ENCODE measurements around the gene TMEM260.

Gene TMEM260

GRCh38 chr14:56649382-56649781 lies 69.8 kb downstream of the TMEM260 start:
- no peak overlapping the region for H2AFZ ChIP-seq (ENCODE audit: low read length, unreplicated experiment)
- H3K4me1 ChIP-seq (ENCODE audit: control insufficient read depth, insufficient read depth, low read length, unreplicated experiment), result no peaks in the 10 kb centered on the region
- H3K36me3 ChIP-seq (ENCODE audit: insufficient read depth, low read length), result no peaks in the 10 kb centered on the region
- H3K4me3 ChIP-seq (ENCODE audit: low read depth, low read length), result no peak overlapping the region
- no peaks in the 10 kb centered on the region for H3K79me2 ChIP-seq (ENCODE audit: control insufficient read depth, insufficient read depth, low read length, unreplicated experiment)
- H3K27ac ChIP-seq (ENCODE audit: low read depth, low read length), result no peak overlapping the region
- no peaks in the 10 kb centered on the region for H3K27me3 ChIP-seq (ENCODE audit: insufficient read depth, low read length)

GRCh38 chr14:56650048-56650447 lies 70.5 kb downstream of the TMEM260 start:
- H3K4me1 ChIP-seq (ENCODE audit: control insufficient read depth, insufficient read depth, low read length, unreplicated experiment), result no peaks in the 10 kb centered on the region
- H3K27ac ChIP-seq (ENCODE audit: low read depth, low read length), result no peak overlapping the region
- H3K79me2 ChIP-seq (ENCODE audit: control insufficient read depth, insufficient read depth, low read length, unreplicated experiment), result no peaks in the 10 kb centered on the region
- H3K4me3 ChIP-seq (ENCODE audit: low read depth, low read length), result no peak overlapping the region
- H3K36me3 ChIP-seq (ENCODE audit: insufficient read depth, low read length), result no peaks in the 10 kb centered on the region
- no peaks in the 10 kb centered on the region for H3K27me3 ChIP-seq (ENCODE audit: insufficient read depth, low read length)
- no peak overlapping the region for H2AFZ ChIP-seq (ENCODE audit: low read length, unreplicated experiment)

GRCh38 chr14:56650979-56651378 lies 71.4 kb downstream of the TMEM260 start:
- Histone ChIP-seq H3K4me3 (ENCODE audit: low read depth, low read length) (no peak overlapping the region), H3K4me1 (ENCODE audit: control insufficient read depth, insufficient read depth, low read length, unreplicated experiment) (no peaks in the 10 kb centered on the region), H3K36me3 (ENCODE audit: insufficient read depth, low read length) (no peaks in the 10 kb centered on the region), H3K27ac (ENCODE audit: low read depth, low read length) (no peak overlapping the region), H3K79me2 (ENCODE audit: control insufficient read depth, insufficient read depth, low read length, unreplicated experiment) (no peaks in the 10 kb centered on the region), H2AFZ (ENCODE audit: low read length, unreplicated experiment) (no peak overlapping the region), H3K27me3 (ENCODE audit: insufficient read depth, low read length) (no peaks in the 10 kb centered on the region)

GRCh38 chr14:56657604-56658003 lies 78.0 kb downstream of the TMEM260 start:
- H3K27me3 ChIP-seq (ENCODE audit: insufficient read depth, low read length), result peaks cover 22% of the 10 kb centered on the region
- H3K4me1 ChIP-seq (ENCODE audit: control insufficient read depth, insufficient read depth, low read length, unreplicated experiment), result no peaks in the 10 kb centered on the region
- H3K4me3 ChIP-seq (ENCODE audit: low read depth, low read length), result no peak overlapping the region
- H2AFZ ChIP-seq (ENCODE audit: low read length, unreplicated experiment), result no peak overlapping the region
- no peaks in the 10 kb centered on the region for H3K79me2 ChIP-seq (ENCODE audit: control insufficient read depth, insufficient read depth, low read length, unreplicated experiment)
- no peaks in the 10 kb centered on the region for H3K36me3 ChIP-seq (ENCODE audit: insufficient read depth, low read length)
- H3K27ac ChIP-seq (ENCODE audit: low read depth, low read length), result no peak overlapping the region

- H3K36me3 ChIP-seq (ENCODE audit: insufficient read depth, low read length), result no peaks in the 10 kb centered on the region
- H3K4me1 ChIP-seq (ENCODE audit: control insufficient read depth, insufficient read depth, low read length, unreplicated experiment), result no peaks in the 10 kb centered on the region
- no peak overlapping the region for H3K4me3 ChIP-seq (ENCODE audit: low read depth, low read length)
- no peaks in the 10 kb centered on the region for H3K79me2 ChIP-seq (ENCODE audit: control insufficient read depth, insufficient read depth, low read length, unreplicated experiment)
- no peak overlapping the region for H3K27ac ChIP-seq (ENCODE audit: low read depth, low read length)
- H3K27me3 ChIP-seq (ENCODE audit: insufficient read depth, low read length), result peaks cover 37% of the 10 kb centered on the region
- H2AFZ ChIP-seq (ENCODE audit: low read length, unreplicated experiment), result no peak overlapping the region
These were observed 79.8 kb downstream of the TMEM260 start for GRCh38 chr14:56659378-56659777.

- Histone ChIP-seq H3K4me3 (ENCODE audit: low read depth, low read length) (no peak overlapping the region), H3K27me3 (ENCODE audit: insufficient read depth, low read length) (peaks cover 40% of the 10 kb centered on the region), H2AFZ (ENCODE audit: low read length, unreplicated experiment) (no peak overlapping the region), H3K36me3 (ENCODE audit: insufficient read depth, low read length) (no peaks in the 10 kb centered on the region), H3K79me2 (ENCODE audit: control insufficient read depth, insufficient read depth, low read length, unreplicated experiment) (no peaks in the 10 kb centered on the region), H3K27ac (ENCODE audit: low read depth, low read length) (no peak overlapping the region), H3K4me1 (ENCODE audit: control insufficient read depth, insufficient read depth, low read length, unreplicated experiment) (no peaks in the 10 kb centered on the region)
These were observed 80.5 kb downstream of the TMEM260 start for GRCh38 chr14:56659964-56660551.

GRCh38 chr14:56660677-56661389 lies 81.2 kb downstream of the TMEM260 start:
- no peaks in the 10 kb centered on the region for H3K79me2 ChIP-seq (ENCODE audit: control insufficient read depth, insufficient read depth, low read length, unreplicated experiment)
- H3K36me3 ChIP-seq (ENCODE audit: insufficient read depth, low read length), result no peaks in the 10 kb centered on the region
- no peak overlapping the region for H2AFZ ChIP-seq (ENCODE audit: low read length, unreplicated experiment)
- H3K27me3 ChIP-seq (ENCODE audit: insufficient read depth, low read length), result peaks cover 44% of the 10 kb centered on the region
- H3K4me3 ChIP-seq (ENCODE audit: low read depth, low read length), result no peak overlapping the region
- no peak overlapping the region for H3K27ac ChIP-seq (ENCODE audit: low read depth, low read length)
- H3K4me1 ChIP-seq (ENCODE audit: control insufficient read depth, insufficient read depth, low read length, unreplicated experiment), result no peaks in the 10 kb centered on the region

GRCh38 chr14:56661478-56661877 lies 81.9 kb downstream of the TMEM260 start:
- Histone ChIP-seq H2AFZ (ENCODE audit: low read length, unreplicated experiment) (no peak overlapping the region), H3K4me3 (ENCODE audit: low read depth, low read length) (no peak overlapping the region), H3K79me2 (ENCODE audit: control insufficient read depth, insufficient read depth, low read length, unreplicated experiment) (no peaks in the 10 kb centered on the region), H3K27me3 (ENCODE audit: insufficient read depth, low read length) (peaks cover 44% of the 10 kb centered on the region), H3K36me3 (ENCODE audit: insufficient read depth, low read length) (no peaks in the 10 kb centered on the region), H3K4me1 (ENCODE audit: control insufficient read depth, insufficient read depth, low read length, unreplicated experiment) (no peaks in the 10 kb centered on the region), H3K27ac (ENCODE audit: low read depth, low read length) (no peak overlapping the region)

GRCh38 chr14:56664811-56665421 lies 85.3 kb downstream of the TMEM260 start:
- Histone ChIP-seq H3K4me1 (ENCODE audit: control insufficient read depth, insufficient read depth, low read length, unreplicated experiment) (no peaks in the 10 kb centered on the region), H3K27me3 (ENCODE audit: insufficient read depth, low read length) (peaks cover 44% of the 10 kb centered on the region), H3K36me3 (ENCODE audit: insufficient read depth, low read length) (no peaks in the 10 kb centered on the region), H3K79me2 (ENCODE audit: control insufficient read depth, insufficient read depth, low read length, unreplicated experiment) (no peaks in the 10 kb centered on the region), H3K27ac (ENCODE audit: low read depth, low read length) (no peak overlapping the region), H3K4me3 (ENCODE audit: low read depth, low read length) (no peak overlapping the region), H2AFZ (ENCODE audit: low read length, unreplicated experiment) (no peak overlapping the region)

GRCh38 chr14:56666294-56666693 lies 86.7 kb downstream of the TMEM260 start:
- Histone ChIP-seq H3K36me3 (ENCODE audit: insufficient read depth, low read length) (no peaks in the 10 kb centered on the region), H3K79me2 (ENCODE audit: control insufficient read depth, insufficient read depth, low read length, unreplicated experiment) (no peaks in the 10 kb centered on the region), H3K27ac (ENCODE audit: low read depth, low read length) (no peak overlapping the region), H3K4me3 (ENCODE audit: low read depth, low read length) (no peak overlapping the region), H3K4me1 (ENCODE audit: control insufficient read depth, insufficient read depth, low read length, unreplicated experiment) (no peaks in the 10 kb centered on the region), H3K27me3 (ENCODE audit: insufficient read depth, low read length) (peaks cover 33% of the 10 kb centered on the region), H2AFZ (ENCODE audit: low read length, unreplicated experiment) (no peak overlapping the region)

GRCh38 chr14:56666716-56667115 lies 87.1 kb downstream of the TMEM260 start:
- Histone ChIP-seq H2AFZ (ENCODE audit: low read length, unreplicated experiment) (no peak overlapping the region), H3K4me3 (ENCODE audit: low read depth, low read length) (no peak overlapping the region), H3K27ac (ENCODE audit: low read depth, low read length) (no peak overlapping the region), H3K4me1 (ENCODE audit: control insufficient read depth, insufficient read depth, low read length, unreplicated experiment) (no peaks in the 10 kb centered on the region), H3K27me3 (ENCODE audit: insufficient read depth, low read length) (peaks cover 32% of the 10 kb centered on the region), H3K79me2 (ENCODE audit: control insufficient read depth, insufficient read depth, low read length, unreplicated experiment) (no peaks in the 10 kb centered on the region), H3K36me3 (ENCODE audit: insufficient read depth, low read length) (no peaks in the 10 kb centered on the region)
